Right ventricle myocardium inferior (tissue), 1 donor: Measurements from ENCODE around the gene TRAPPC3. TPM values are rescaled to one million over a fixed set of nuclear protein-coding genes. Genes with fewer than 3 reads are reported as not detected.
"Not testable (repeated sequence)": the region's sequence is repeated elsewhere in the genome, so short reads cannot be mapped to it uniquely, and the experiment has no call there.

Experiments
- ATAC-seq: fragments of 200-7000 bp; cut with Tn5 transposase; one replicate; pipeline ENCODE4 v1.9.1; 2020; ENCODE audit warnings: mild to moderate bottlenecking, moderate library complexity
- DNase-seq: peaks from one replicate; pipeline ENCODE4 v3.0.0; 2021; ENCODE audit errors: missing footprints
- intact Hi-C: fragments of 100-400 bp; cut with DNase I; formaldehyde crosslinking; loops from one replicate; pipeline ENCODE4 v1.11.0; 2022
- total RNA-seq: library from RNA; stranded (reverse); fragmentation: NEBNext Ultra II Directional; extraction: Animal tissue kit (Norgen Biotek cat#: 25700); gene quantifications from one replicate; pipeline ENCODE4 v1.2.1, GENCODE V29; 2021
- donor health status: DM: no; HTN: yes; CAD: no; lungs with severe emphysema.

TRAPPC3 gene
- total RNA-seq, 1 donor from 2014 or later = 53.9 TPM

- intact Hi-C loops = no loop called here
- peak; percentile 26 for ATAC-seq
- no peak for DNase-seq
Observed at GRCh38 chr1:36170643-36171412, 21.5 kb upstream of the TRAPPC3 start.

DNA sequence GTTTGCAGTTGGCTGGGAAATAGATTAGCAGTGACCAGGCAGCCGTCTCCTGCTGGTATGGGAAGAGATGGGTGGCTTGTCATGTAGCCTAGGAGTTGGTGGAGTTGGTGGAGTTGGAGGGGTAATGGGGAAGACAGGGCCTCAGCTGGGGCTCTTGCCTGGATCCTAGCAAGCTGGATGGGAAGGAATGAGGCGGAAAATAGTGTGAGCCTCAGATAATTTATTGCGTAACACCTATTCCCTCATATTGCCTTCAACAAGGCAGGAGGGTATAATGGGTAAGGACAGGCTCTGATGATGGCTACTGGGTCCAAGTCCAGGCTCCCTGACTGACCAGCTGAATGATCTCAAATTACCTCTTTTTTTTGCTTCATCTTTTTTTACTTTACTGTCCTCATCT lies 19.2 kb upstream of the TRAPPC3 start:
- intact Hi-C loops = no loop called here
- no peak for ATAC-seq
- DNase-seq = no peak

- ATAC-seq (no peak), DNase-seq (no peak)
- intact Hi-C loops = no loop called here
Observed at GRCh38 chr1:36166938-36167905, 17.9 kb upstream of the TRAPPC3 start.

DNA sequence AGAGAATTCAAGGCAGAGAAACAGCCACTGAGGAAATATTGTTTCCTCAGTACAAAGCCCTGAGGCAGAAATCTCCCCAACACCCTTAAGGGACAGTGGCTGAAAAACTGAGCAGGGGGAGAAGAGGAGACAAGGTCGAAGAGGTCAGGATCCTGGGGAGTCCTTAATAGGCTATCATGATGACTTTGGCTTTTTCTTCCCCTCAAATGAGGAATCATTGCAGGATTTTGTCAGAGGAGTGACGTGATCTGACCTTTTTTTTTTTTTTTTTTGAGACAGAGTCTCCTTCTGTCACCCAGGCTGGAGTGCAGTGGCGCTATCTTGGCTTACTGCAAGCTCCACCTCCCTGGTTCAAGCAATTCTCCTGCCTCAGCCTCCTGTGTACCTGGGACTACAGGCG lies 16.9 kb upstream of the TRAPPC3 start:
- no peak for DNase-seq
- intact Hi-C loops = no loop called here

DNA sequence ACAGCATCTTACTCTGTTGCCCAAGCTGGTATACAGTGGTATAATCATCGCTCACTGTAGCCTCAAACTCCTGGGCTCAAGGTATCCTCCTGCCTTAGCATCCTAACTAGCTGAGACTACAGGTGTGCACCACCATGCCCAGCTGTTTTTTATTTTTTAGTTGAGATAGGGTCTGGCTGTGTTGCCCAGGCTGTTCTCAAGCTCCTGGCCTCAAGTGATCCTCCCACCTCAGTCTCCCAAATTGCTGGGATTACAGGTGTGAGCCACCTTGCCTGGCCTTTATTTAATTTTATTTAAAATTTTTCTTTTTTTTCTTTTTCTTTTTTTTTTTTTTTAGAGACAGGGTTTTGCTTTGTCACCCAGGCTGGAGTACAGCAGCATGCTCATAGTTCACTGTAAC lies 15.9 kb upstream of the TRAPPC3 start:
- intact Hi-C loops = no loop called here
- DNase-seq (no peak), ATAC-seq (no peak)

More for the DNA sequence above, 16.9 kb upstream of the TRAPPC3 start:
- no peak for ATAC-seq

- no peak for DNase-seq
- intact Hi-C loops = no loop called here
Observed at GRCh38 chr1:36164361-36164760, 15.1 kb upstream of the TRAPPC3 start.

DNA sequence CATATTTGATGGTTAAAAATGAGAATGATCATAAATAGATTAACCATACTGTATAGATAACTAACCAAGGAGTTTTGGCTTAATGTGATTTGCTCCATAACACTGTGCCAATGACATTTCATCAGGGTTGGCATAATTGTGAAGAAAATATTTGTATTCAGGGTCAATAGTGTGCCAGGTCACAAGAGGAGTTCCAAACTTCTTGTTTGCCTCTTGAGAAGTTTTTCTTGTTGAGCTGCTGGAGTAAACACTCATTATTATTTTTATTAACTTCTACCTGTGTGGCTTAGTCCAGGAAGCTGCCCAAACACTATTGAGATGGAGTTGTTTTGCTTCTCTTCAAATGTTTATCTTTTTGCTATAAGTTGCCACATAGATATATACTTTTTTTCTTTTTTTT lies 14.1 kb upstream of the TRAPPC3 start:
- DNase-seq = no peak
- ATAC-seq = no peak
- intact Hi-C loops = no loop called here

More at GRCh38 chr1:36164361-36164760, 15.1 kb upstream of the TRAPPC3 start:
- no peak for ATAC-seq

DNA sequence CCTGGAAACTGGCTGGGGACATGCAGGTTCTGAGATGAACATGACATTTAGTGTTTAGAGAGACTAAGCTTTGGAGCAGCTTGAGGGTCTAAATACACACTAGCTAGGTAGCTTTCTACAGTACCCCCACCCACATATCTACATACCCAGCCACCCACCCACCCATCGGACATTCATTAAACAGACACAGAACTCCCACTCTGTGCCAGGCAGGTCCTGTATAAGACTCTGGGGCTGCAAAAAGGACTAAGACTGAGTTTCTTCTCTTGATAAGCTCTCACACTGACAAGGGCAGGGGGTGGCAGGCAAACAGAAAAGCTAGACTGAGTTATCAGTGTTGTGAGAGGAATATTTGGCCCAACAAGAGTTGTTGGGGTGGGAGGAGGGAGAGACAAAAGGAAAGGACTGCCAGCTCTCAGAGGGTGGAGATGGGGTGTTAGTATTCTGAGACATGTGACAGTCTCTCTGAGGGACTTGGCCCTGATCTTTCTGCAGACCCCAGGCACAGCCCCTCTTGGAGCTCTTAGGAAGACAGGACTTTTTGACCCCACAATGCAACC lies 13.5 kb upstream of the TRAPPC3 start:
- DNase-seq = no peak
- peak; percentile 24 for ATAC-seq
- intact Hi-C loops = no loop called here

DNA sequence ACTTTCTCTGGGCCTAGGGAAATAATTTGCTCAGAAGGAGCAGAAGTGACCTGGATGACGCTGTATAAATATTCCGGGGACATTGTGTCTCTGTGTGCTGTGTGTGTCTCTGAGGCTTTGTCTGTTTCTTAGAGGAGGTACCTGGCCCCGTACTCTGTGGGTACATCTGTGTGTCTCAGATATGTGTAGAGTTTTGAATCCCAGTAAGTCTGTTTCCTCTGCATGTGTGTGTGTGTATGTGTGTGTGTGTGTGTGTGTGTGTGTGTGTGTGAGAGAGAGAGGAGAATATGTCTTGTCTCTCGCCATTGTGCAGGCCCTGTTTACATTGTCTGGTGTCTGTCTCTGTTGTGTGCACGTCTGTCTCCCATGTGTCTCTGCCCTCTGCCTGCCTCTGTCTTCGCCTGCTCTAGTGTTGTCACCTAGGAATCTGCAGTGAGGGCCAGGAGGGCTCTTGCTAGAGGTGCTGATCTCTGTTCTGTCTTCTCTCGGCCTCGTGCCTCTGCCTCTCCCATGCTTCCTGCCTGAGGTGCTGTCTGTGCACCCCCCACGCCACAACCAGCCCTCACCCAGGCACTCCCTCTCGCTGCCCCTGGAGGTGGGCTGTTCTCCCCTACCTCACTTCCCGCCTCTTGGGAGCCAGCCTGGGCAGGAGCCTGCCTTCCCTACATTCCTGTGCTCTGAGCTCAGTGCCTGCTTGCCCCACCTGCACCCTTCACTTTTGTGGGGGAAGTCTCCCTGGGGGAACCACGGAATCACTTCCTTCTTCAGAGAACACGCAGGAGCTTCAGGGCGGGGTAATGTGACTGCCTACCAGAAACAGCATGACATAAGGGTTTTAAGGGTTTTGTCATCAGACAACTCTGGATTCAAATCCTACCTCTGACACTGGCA lies 12.6 kb upstream of the TRAPPC3 start:
- DNase-seq = no peak
- peak; percentile 26 for ATAC-seq
- intact Hi-C loops = no loop called here

DNA sequence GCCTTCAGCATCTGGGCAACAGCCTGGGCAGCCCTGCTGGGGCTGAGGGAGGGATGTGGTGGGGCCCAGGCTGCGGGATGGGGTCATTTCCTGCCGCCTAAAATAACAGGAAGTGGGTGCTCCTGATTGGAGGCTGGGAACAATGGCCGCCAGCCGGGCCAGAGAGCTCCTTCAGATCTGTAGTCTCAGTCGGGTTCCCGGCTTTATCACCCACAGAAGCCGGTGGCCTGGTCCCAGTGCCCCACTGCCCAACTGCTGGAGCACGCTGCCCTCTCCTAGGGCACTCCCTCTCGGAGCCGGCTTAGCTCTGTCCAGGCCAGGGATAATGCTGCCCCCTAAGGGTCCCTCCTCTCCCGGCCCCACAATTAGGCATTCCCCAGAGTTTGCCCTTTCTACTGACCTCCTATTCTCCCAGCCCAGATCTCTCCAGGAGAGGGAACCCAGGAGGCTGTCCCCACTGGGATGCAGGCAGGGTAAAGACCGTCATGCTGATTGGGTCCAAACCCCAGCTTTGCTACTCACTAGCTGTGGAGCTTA lies 11.7 kb upstream of the TRAPPC3 start:
- DNase-seq = peak; percentile 80
- ATAC-seq = peak; percentile 42
- intact Hi-C loops = no loop called here

GRCh38 chr1:36160388-36160948 lies 11.2 kb upstream of the TRAPPC3 start:
- DNase-seq (no peak), ATAC-seq (no peak)
- intact Hi-C loops = no loop called here

GRCh38 chr1:36159614-36160387 lies 10.5 kb upstream of the TRAPPC3 start:
- DNase-seq (no peak), ATAC-seq (no peak)
- intact Hi-C loops = no loop called here

DNA sequence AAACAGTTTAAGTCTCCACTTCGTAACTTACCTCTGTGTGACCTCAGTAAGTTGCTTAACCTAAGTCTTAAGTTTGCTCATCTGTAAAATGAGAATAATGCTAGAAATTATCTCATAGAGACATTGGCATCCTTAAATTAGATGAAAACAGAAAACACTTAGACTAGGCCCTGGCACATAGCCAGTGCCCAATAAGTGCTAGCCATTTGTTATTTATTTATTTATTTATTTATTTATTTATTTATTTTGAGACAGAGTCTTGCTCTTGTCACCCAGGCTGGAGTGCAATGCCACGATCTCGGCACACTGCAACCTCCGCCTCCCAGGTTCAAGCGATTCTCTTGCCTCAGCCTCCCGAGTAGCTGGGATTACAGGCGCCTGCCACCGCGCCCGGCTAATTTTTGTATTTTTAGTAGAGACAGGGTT lies 9.6 kb upstream of the TRAPPC3 start:
- intact Hi-C loops, DNase-seq: not testable (repeated sequence)

DNA sequence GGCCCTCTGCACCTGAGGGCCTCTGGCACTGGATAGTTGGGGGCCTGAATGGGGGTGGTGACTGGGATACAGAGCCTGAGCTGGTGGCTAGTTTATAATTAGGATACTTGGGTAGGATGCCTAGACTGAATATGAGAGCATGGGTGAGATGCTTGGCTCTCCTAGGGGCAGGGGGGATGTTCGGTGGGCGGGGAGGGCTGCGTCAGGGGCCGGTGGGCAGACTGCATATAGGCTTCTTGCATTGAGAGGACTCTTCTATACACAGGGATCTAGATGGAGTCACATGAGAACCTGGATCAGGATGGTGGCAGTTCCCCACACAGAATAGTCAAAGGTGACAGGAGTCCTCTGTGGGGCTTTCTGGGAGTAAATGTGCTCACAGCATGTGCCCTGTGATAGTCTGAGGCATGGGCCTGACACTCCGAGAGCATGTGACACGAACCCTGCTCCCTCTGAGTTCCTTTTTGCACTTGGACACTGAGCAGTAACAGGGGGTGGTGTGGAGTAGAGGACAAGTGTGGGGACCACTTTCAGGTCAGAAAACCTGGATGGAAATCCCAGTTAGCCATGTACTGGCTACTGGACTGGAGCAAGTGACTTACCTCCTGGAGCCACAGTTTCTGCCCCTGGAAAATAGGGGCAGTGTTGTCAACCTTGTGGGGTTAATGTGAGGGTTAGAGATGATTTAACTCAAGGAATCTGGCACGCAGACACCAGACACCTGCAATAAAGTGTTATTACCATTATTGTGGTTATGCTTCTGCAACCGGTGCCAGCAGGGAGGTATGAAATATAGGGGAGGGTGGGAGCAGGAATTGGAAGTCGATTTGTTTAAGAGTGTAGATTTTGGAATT lies 8.9 kb upstream of the TRAPPC3 start:
- DNase-seq (no peak), ATAC-seq (no peak)
- intact Hi-C loops = no loop called here

More for the DNA sequence above, 9.6 kb upstream of the TRAPPC3 start:
- ATAC-seq = not testable (repeated sequence)

DNA sequence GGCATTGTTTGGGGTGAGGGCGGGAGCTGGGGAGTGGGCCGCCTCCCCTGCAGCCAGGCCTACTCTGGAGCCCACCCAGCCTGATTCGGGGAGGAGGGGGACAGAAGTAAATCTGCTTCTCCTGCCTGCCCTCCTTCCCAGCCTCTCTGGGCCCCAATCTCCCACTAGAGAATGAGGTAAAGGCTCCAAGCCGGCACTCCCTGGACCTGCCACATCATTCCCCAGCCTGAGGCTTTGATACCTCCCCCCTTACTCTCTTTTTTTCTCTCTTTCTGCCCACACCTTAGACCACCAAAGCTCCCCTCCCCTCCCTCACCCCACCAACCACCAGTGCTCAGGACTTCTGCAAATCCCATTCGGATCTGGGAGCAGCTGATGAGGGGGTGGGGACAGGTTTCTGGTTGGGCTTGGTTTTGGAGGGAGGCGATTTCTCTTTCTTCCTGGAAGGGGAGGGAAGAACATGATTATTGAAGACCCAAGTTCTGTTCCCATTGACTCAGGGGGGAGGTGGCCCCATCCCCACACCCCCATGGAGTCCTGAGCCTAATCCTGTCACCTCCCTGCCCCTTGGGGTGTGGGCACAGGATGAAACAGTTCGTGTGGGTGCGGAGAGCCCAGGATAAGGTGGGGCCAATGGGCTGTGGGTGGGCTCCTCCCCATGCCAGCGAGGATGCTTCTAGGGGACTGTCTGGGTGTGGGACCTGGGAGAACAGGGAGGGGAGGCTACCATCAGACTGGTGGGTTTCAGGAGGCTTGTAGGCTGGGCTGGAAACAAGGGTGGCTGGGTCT lies 8.0 kb upstream of the TRAPPC3 start:
- intact Hi-C loops = no loop called here
- ATAC-seq = no peak
- DNase-seq = no peak
